ENCODE measurements around the gene KCNIP1. TPM values are rescaled to one million over a fixed set of nuclear protein-coding genes. Genes with fewer than 3 reads are reported as not detected.

KCNIP1 gene
- total RNA-seq, 2 experiments from 2014 or later, result not detected

DNA sequence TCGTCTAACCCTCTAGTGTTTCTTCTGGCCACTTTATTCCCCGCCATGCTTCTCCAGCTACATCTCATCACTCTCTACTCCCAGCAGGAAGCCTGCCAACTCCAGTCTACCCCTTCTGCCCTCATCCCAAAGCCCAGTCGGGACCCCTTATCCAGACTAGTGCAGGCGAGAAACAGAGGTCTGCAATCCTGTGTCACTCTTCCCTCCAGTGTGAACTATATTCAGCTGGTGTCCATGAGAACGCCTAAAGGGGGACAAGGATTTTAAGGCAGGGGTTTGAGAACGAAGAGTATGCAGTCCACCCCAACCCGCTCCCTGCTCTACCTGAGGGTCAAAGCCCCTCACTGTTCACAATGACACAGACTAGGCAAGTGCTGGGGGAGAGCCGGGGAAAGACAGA is 238.0 kb downstream of the KCNIP1 start:
- Mint-ChIP-seq H3K27ac (no peak overlapping the region), H3K4me3 (no peak overlapping the region), H3K27me3 (ENCODE audit: low read depth) (peaks cover 15% of the 10 kb centered on the region), H3K36me3 (ENCODE audit: low read depth) (no peaks in the 10 kb centered on the region), H3K9me3 (ENCODE audit: insufficient read depth) (no peaks in the 10 kb centered on the region), H3K4me1 (ENCODE audit: low read depth) (no peaks in the 10 kb centered on the region)
- ATAC-seq (no peak), DNase-seq (no peak)
- ChIA-PET CTCF (no interaction called here), POLR2A (no interaction called here)

- POLR2A ChIA-PET, result no interaction called here
- CTCF ChIA-PET, result no interaction called here
- Mint-ChIP-seq H3K9me3 (ENCODE audit: insufficient read depth) (no peaks in the 10 kb centered on the region), H3K27ac (no peak overlapping the region), H3K4me3 (no peak overlapping the region), H3K27me3 (ENCODE audit: low read depth) (peaks cover 16% of the 10 kb centered on the region), H3K4me1 (ENCODE audit: low read depth) (no peaks in the 10 kb centered on the region), H3K36me3 (ENCODE audit: low read depth) (no peaks in the 10 kb centered on the region)
- ATAC-seq (no peak), DNase-seq (no peak)
Observed at GRCh38 chr5:170743876-170744212, 240.0 kb downstream of the KCNIP1 start.

GRCh38 chr5:170745481-170746071 is 241.8 kb downstream of the KCNIP1 start:
- no peak overlapping the region for H3K4me3 Mint-ChIP-seq
- no peaks in the 10 kb centered on the region for H3K36me3 Mint-ChIP-seq (ENCODE audit: low read depth)
- no peaks in the 10 kb centered on the region for H3K4me1 Mint-ChIP-seq (ENCODE audit: low read depth)
- no peaks in the 10 kb centered on the region for H3K9me3 Mint-ChIP-seq (ENCODE audit: insufficient read depth)
- POLR2A ChIA-PET, result no interaction called here
- no peak overlapping the region for H3K27ac Mint-ChIP-seq
- H3K27me3 Mint-ChIP-seq (ENCODE audit: low read depth), result peaks cover 16% of the 10 kb centered on the region
- DNase-seq (no peak), ATAC-seq (no peak)
- CTCF ChIA-PET, result interaction anchor here (0.9 kb wide), 1 partner anchor 46 kb away, joined by 3 read pairs; no protein-coding TSS in a partner anchor

DNA sequence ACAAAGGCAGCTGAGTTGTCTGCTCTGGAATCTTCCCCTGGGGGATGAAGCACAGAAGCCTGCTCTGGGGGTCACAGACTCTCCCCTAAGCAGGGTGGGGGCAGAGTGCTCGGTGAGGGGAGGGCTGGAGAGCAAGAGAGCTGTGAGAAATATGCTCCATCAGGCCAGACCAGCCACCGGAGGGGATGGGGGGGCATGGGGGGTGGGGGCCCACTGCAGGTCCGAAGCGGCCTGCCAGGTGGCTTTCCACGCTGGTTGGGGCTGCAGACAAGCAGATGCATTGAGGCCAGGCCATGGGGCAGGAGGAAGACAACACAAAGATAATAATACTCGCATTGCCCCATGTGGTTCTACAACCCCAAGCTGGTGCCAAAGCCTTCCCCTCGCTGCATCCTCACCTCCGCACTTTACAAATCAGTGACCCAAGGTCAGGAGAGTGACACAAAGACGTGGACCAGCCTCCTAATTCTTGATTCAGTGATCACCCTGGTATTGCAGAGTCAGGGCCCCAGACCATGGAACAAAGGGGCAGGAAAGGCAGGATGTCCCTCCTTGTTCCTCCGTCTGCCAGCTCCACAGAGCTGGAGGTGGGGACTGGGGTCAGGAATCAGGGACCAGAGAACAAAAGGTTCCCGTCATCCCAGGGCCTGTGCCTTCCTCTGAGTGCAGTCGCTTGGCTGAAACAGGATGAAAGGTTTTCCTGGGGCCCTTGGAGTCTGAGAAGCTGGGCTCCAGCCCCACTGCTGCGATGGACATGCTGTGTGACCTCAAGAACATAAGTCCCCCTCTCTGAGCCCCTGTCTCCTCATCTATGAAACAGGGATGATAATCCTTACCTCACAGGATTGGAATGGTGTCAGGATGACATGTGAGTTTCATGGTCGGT is 242.5 kb downstream of the KCNIP1 start:
- ChIA-PET POLR2A (no interaction called here), CTCF (no interaction called here)
- Mint-ChIP-seq H3K9me3 (ENCODE audit: insufficient read depth) (no peaks in the 10 kb centered on the region), H3K4me1 (ENCODE audit: low read depth) (no peaks in the 10 kb centered on the region), H3K27me3 (ENCODE audit: low read depth) (peaks cover 16% of the 10 kb centered on the region), H3K36me3 (ENCODE audit: low read depth) (no peaks in the 10 kb centered on the region), H3K27ac (no peak overlapping the region), H3K4me3 (no peak overlapping the region)
- DNase-seq (no peak), ATAC-seq (no peak)

- ATAC-seq, result no peak
- Mint-ChIP-seq H3K27ac (no peak overlapping the region), H3K9me3 (ENCODE audit: insufficient read depth) (no peaks in the 10 kb centered on the region), H3K4me3 (no peak overlapping the region), H3K36me3 (ENCODE audit: low read depth) (no peaks in the 10 kb centered on the region), H3K27me3 (ENCODE audit: low read depth) (peaks cover 16% of the 10 kb centered on the region), H3K4me1 (ENCODE audit: low read depth) (no peaks in the 10 kb centered on the region)
- CTCF ChIA-PET, result no interaction called here
- DNase-seq, result no peak
- POLR2A ChIA-PET, result no interaction called here
Observed at GRCh38 chr5:170746961-170747340, 243.1 kb downstream of the KCNIP1 start.

DNA sequence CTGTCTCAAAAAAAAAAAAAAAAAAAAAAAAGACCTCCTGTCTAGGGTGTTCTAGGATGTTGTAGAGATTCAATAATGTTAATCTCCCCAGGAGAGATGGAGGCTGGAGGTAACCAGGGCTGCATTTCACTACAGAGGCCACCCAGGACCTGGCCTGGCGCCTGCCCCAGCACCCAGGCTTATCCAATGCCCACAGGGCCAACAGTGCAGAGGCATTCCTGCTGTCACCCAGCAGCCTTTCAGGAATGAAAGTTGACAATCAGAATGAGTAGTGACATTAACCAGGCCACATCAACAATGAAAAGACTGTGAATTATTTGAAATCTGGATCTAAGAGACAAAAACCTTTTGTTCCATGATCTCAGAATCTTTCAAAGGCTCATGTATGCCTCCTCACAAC is 243.5 kb downstream of the KCNIP1 start:
- ATAC-seq (no peak), DNase-seq (no peak)
- Mint-ChIP-seq H3K36me3 (ENCODE audit: low read depth) (no peaks in the 10 kb centered on the region), H3K9me3 (ENCODE audit: insufficient read depth) (no peaks in the 10 kb centered on the region), H3K4me3 (no peak overlapping the region), H3K27me3 (ENCODE audit: low read depth) (peaks cover 16% of the 10 kb centered on the region), H3K4me1 (ENCODE audit: low read depth) (no peaks in the 10 kb centered on the region), H3K27ac (no peak overlapping the region)
- CTCF ChIA-PET, result no interaction called here
- POLR2A ChIA-PET, result no interaction called here

DNA sequence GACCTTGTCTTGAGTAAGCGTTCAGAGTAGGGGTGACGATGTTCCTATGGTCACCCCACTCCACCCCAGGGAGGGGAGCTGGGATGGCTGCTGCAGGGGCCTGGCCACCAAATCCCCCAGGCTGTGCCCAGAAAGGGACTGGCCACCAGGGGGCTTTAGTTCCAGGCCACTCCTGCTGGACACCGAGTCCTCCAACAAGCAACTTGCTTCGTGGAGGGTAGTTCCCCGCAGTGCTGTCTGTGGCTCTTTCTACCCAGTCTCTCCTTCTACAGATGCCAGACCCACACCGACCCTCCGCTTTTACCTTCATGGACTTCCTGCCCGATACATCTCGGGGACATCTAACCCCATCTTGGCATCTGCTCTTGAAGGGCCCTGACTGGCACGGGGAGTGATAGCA is 244.0 kb downstream of the KCNIP1 start:
- Mint-ChIP-seq H3K36me3 (ENCODE audit: low read depth) (no peaks in the 10 kb centered on the region), H3K27ac (no peak overlapping the region), H3K9me3 (ENCODE audit: insufficient read depth) (no peaks in the 10 kb centered on the region), H3K27me3 (ENCODE audit: low read depth) (peaks cover 16% of the 10 kb centered on the region), H3K4me1 (ENCODE audit: low read depth) (no peaks in the 10 kb centered on the region), H3K4me3 (no peak overlapping the region)
- POLR2A ChIA-PET, result no interaction called here
- CTCF ChIA-PET, result no interaction called here
- ATAC-seq, result no peak
- DNase-seq, result peak; percentile 14

GRCh38 chr5:170748951-170749471 is 245.2 kb downstream of the KCNIP1 start:
- ChIA-PET CTCF (no interaction called here), POLR2A (no interaction called here)
- no peaks in the 10 kb centered on the region for H3K4me1 Mint-ChIP-seq (ENCODE audit: low read depth)
- H3K36me3 Mint-ChIP-seq (ENCODE audit: low read depth), result no peaks in the 10 kb centered on the region
- H3K27me3 Mint-ChIP-seq (ENCODE audit: low read depth), result peaks cover 8% of the 10 kb centered on the region
- no peaks in the 10 kb centered on the region for H3K9me3 Mint-ChIP-seq (ENCODE audit: insufficient read depth)
- ATAC-seq (no peak), DNase-seq (peak; percentile 4)
- no peak overlapping the region for H3K4me3 Mint-ChIP-seq
- no peak overlapping the region for H3K27ac Mint-ChIP-seq

GRCh38 chr5:170749911-170750431 is 246.2 kb downstream of the KCNIP1 start:
- no peaks in the 10 kb centered on the region for H3K4me1 Mint-ChIP-seq (ENCODE audit: low read depth)
- ChIA-PET POLR2A (interaction anchor here (0.5 kb wide), 1 partner anchor 1132 kb away, joined by 3 read pairs; no protein-coding TSS in a partner anchor), CTCF (no interaction called here)
- no peak overlapping the region for H3K4me3 Mint-ChIP-seq
- no peak overlapping the region for H3K27ac Mint-ChIP-seq
- H3K9me3 Mint-ChIP-seq (ENCODE audit: insufficient read depth), result no peaks in the 10 kb centered on the region
- DNase-seq (no peak), ATAC-seq (no peak)
- no peaks in the 10 kb centered on the region for H3K36me3 Mint-ChIP-seq (ENCODE audit: low read depth)
- H3K27me3 Mint-ChIP-seq (ENCODE audit: low read depth), result peaks cover 4% of the 10 kb centered on the region

DNA sequence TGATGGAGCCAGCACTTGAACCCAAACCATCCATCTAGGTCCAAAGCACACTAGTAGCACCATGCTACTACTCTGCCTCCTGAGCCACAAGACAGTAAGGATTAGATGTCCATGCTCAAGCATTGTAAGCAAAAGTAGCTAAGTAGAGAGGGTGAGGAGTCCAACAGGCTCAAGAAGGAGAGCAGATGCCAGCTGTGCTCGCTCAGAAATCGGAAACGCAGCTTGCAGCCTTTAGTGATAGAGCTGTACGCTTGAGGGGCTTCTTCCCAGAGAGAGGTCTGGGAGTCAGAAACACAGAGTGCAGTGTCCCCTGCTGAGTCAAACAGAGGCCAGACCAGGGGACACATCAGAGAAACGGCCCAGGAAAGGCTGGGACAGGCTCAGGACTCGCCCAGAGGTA is 247.0 kb downstream of the KCNIP1 start:
- ATAC-seq (no peak), DNase-seq (no peak)
- POLR2A ChIA-PET, result no interaction called here
- Mint-ChIP-seq H3K27ac (no peak overlapping the region), H3K4me3 (no peak overlapping the region), H3K4me1 (ENCODE audit: low read depth) (no peaks in the 10 kb centered on the region), H3K9me3 (ENCODE audit: insufficient read depth) (no peaks in the 10 kb centered on the region), H3K27me3 (ENCODE audit: low read depth) (peaks cover 2% of the 10 kb centered on the region), H3K36me3 (ENCODE audit: low read depth) (no peaks in the 10 kb centered on the region)
- CTCF ChIA-PET, result no interaction called here

GRCh38 chr5:170751631-170752030 is 247.8 kb downstream of the KCNIP1 start:
- POLR2A ChIA-PET, result no interaction called here
- Mint-ChIP-seq H3K36me3 (ENCODE audit: low read depth) (no peaks in the 10 kb centered on the region), H3K4me3 (no peak overlapping the region), H3K27me3 (ENCODE audit: low read depth) (peaks cover 2% of the 10 kb centered on the region), H3K27ac (no peak overlapping the region), H3K4me1 (ENCODE audit: low read depth) (no peaks in the 10 kb centered on the region), H3K9me3 (ENCODE audit: insufficient read depth) (no peaks in the 10 kb centered on the region)
- CTCF ChIA-PET, result no interaction called here
- DNase-seq, result no peak
- ATAC-seq, result no peak

GRCh38 chr5:170752257-170753215 is 248.7 kb downstream of the KCNIP1 start:
- Mint-ChIP-seq H3K4me1 (ENCODE audit: low read depth) (no peaks in the 10 kb centered on the region), H3K27ac (no peak overlapping the region), H3K27me3 (ENCODE audit: low read depth) (no peaks in the 10 kb centered on the region), H3K36me3 (ENCODE audit: low read depth) (no peaks in the 10 kb centered on the region), H3K9me3 (ENCODE audit: insufficient read depth) (no peaks in the 10 kb centered on the region), H3K4me3 (no peak overlapping the region)
- ATAC-seq (no peak), DNase-seq (no peak)
- CTCF ChIA-PET, result no interaction called here
- POLR2A ChIA-PET, result no interaction called here

All from activated CD8-positive, alpha-beta T cell treated with anti-CD3 and anti-CD28 coated beads, Interleukin-2, amount 10 ng/mL, durations not matched to agents 7 days and 5 days (primary cell).